Measurements from ENCODE around the gene RALBP1. TPM values are rescaled to one million over a fixed set of nuclear protein-coding genes. Genes with fewer than 3 reads are reported as not detected.

Gene RALBP1
- total RNA-seq, 4 donors from 2014 or later: 103 to 164 (median 115) TPM

DNA sequence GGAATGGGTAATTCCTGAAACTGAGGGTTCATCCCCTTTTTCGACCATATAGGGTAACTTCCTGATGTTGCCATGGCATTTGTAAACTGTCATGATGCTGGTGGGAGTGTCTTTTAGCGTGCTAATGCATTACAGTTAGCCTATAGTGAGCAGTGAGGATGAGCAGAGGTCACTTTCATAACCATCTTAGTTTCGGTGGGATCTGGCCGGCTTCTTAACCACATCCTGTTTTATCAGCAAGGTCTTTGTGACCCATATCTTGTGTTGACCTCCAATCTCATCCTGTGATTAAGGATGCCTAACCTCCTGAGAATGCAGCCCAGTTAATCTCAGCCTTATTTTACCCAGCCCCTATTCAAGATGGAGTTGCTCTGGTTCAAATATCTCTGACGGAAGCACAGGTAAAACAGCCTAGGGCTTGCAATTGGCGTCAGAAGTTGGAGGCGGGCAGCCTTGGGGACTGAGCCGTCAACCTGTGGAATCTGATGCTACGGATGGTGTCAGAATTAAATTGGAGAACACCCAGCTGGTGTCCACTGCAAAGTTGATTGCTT lies 19.5 kb downstream of the RALBP1 start:
- Histone ChIP-seq H3K36me3 (no peaks in the 10 kb centered on the region), H3K9me3 (no peaks in the 10 kb centered on the region), H3K4me3 (no peak overlapping the region), H3K27ac (replicated peaks in 1 of 4) (no peak overlapping the region), H3K4me1 (peaks cover 0 to 6% (median 3%) of the 10 kb centered on the region in 4 donors), H3K27me3 (no peaks in the 10 kb centered on the region)
- intact Hi-C loops (cut with DNase I): no loop called here
- DNase-seq (ENCODE audit: extremely low spot score): no peak
- TF ChIP-seq POLR2A (IDR thresholded peaks at IDR 0.05; ENCODE audit: low read depth): no peak
- TF ChIP-seq POLR2AphosphoS5 (IDR thresholded peaks at IDR 0.05): no peak
- TF ChIP-seq EP300 (IDR thresholded peaks at IDR 0.05): no peak
- TF ChIP-seq, protein P1, sequence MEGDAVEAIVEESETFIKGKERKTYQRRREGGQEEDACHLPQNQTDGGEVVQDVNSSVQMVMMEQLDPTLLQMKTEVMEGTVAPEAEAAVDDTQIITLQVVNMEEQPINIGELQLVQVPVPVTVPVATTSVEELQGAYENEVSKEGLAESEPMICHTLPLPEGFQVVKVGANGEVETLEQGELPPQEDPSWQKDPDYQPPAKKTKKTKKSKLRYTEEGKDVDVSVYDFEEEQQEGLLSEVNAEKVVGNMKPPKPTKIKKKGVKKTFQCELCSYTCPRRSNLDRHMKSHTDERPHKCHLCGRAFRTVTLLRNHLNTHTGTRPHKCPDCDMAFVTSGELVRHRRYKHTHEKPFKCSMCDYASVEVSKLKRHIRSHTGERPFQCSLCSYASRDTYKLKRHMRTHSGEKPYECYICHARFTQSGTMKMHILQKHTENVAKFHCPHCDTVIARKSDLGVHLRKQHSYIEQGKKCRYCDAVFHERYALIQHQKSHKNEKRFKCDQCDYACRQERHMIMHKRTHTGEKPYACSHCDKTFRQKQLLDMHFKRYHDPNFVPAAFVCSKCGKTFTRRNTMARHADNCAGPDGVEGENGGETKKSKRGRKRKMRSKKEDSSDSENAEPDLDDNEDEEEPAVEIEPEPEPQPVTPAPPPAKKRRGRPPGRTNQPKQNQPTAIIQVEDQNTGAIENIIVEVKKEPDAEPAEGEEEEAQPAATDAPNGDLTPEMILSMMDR (IDR thresholded peaks at IDR 0.05): no peak
- WGBS: 86% methylated on average over 9 of the region's 9 CpGs

DNA sequence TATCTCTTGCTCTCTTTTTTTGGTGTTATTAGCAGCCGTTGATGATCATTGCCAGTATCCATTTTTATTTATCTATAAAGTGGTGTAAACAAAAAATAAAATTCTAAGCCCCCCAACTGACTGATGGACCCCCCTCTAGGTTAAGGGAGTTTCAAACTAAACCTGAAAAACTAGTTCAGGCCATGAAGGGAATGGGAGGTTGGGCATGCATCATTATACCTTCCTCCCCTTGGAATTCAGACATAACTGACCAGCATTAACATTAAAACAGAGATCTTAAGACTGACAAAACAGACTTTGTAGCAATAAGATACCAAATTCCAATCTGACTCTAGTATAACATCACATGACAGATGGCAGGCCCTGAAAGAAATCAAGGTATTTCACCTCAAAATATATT lies 20.2 kb downstream of the RALBP1 start:
- Histone ChIP-seq H3K27me3 (no peaks in the 10 kb centered on the region), H3K4me1 (peaks cover 0 to 6% (median 3%) of the 10 kb centered on the region in 4 donors), H3K36me3 (no peaks in the 10 kb centered on the region), H3K9me3 (no peaks in the 10 kb centered on the region), H3K27ac (replicated peaks in 1 of 4) (no peak overlapping the region), H3K4me3 (no peak overlapping the region)
- TF ChIP-seq POLR2A (IDR thresholded peaks at IDR 0.05; ENCODE audit: low read depth): no peak
- no peak for TF ChIP-seq EP300 (IDR thresholded peaks at IDR 0.05)
- TF ChIP-seq, protein P1 (IDR thresholded peaks at IDR 0.05): no peak
- TF ChIP-seq POLR2AphosphoS5 (IDR thresholded peaks at IDR 0.05): no peak
- intact Hi-C loops (cut with DNase I): no loop called here
- no peak for DNase-seq (ENCODE audit: extremely low spot score)
- 83% methylated on average over 1 of the region's 1 CpG for WGBS

GRCh38 chr18:9495916-9496705 lies 20.8 kb downstream of the RALBP1 start:
- no peak for DNase-seq (ENCODE audit: extremely low spot score)
- 87% methylated on average over 6 of the region's 6 CpGs for WGBS
- no peak for TF ChIP-seq EP300 (IDR thresholded peaks at IDR 0.05)
- TF ChIP-seq POLR2A (IDR thresholded peaks at IDR 0.05; ENCODE audit: low read depth): no peak
- no peak for TF ChIP-seq POLR2AphosphoS5 (IDR thresholded peaks at IDR 0.05)
- TF ChIP-seq, protein P1 (IDR thresholded peaks at IDR 0.05): no peak
- Histone ChIP-seq H3K27ac (replicated peaks in 1 of 4) (no peak overlapping the region), H3K4me3 (no peak overlapping the region), H3K27me3 (no peaks in the 10 kb centered on the region), H3K4me1 (peaks cover 0 to 6% (median 3%) of the 10 kb centered on the region in 4 donors), H3K9me3 (no peaks in the 10 kb centered on the region), H3K36me3 (no peaks in the 10 kb centered on the region)
- intact Hi-C loops (cut with DNase I): no loop called here

GRCh38 chr18:9506046-9506792 lies 30.9 kb downstream of the RALBP1 start:
- intact Hi-C loops (cut with DNase I): no loop called here
- Histone ChIP-seq H3K4me3 (no peak overlapping the region), H3K27me3 (no peaks in the 10 kb centered on the region), H3K9me3 (peaks cover 0 to 7% (median 6%) of the 10 kb centered on the region in 4 donors), H3K27ac (replicated peaks in 1 of 4) (no peak overlapping the region), H3K4me1 (peaks cover 4 to 17% (median 6%) of the 10 kb centered on the region in 4 donors), H3K36me3 (no peaks in the 10 kb centered on the region)
- DNase-seq (ENCODE audit: extremely low spot score): no peak
- TF ChIP-seq POLR2A (IDR thresholded peaks at IDR 0.05; ENCODE audit: low read depth): no peak
- TF ChIP-seq, protein P1 (IDR thresholded peaks at IDR 0.05): no peak
- 84% methylated on average over 4 of the region's 4 CpGs for WGBS

Data from esophagus muscularis mucosa (tissue), 4 donors.